CD4-positive, alpha-beta T cell (primary cell): ENCODE data around the gene IQGAP2. TPM values are rescaled to one million over a fixed set of nuclear protein-coding genes. Genes with fewer than 3 reads are reported as not detected.

Experiments
- ATAC-seq: fragments of 200-7000 bp; cut with Tn5 transposase; one replicate; pipeline ENCODE4 v1.10.0; 2022; ENCODE audit warnings: mild to moderate bottlenecking; ENCODE audit not compliant: poor library complexity
- CTCF ChIA-PET: fragments of 350-600 bp; sonication (Branson Sonifier 250); formaldehyde crosslinking; loops from one replicate; lab custom pipeline; 2021; ENCODE audit warnings: antibody characterized with exemption, inconsistent platforms; lab: Charles Lee
- POLR2A ChIA-PET: fragments of 350-600 bp; sonication (Branson Sonifier 250); formaldehyde crosslinking; loops from one replicate; lab custom pipeline; 2021; ENCODE audit warnings: antibody characterized with exemption, inconsistent platforms; lab: Charles Lee
- DNase-seq, 14 experiments: peaks; one replicate each; pipeline ENCODE4 v3.0.0-alpha.2; 2013 to 2020; ENCODE audit warnings: mixed read lengths in 2 of 14
- H3K27ac ChIP-seq, 2 donors: one replicate each; pipeline versions ENCODE4 v1.5.1 to v1.7.0; 2013; ENCODE audit warnings: low read length in 2 of 2, low read depth in 1 of 2, mild to moderate bottlenecking in 1 of 2
- H3K27me3 ChIP-seq, 2 experiments: 1 replicate in 1 of 2; 2 replicates in 1 of 2; pipeline versions ENCODE4 v1.6.1 to v1.7.0; 2013; ENCODE audit warnings: low read length in 2 of 2, control low read depth in 1 of 2, mild to moderate bottlenecking in 1 of 2, moderate library complexity in 1 of 2; ENCODE audit not compliant: insufficient read depth in 2 of 2, control insufficient read depth in 1 of 2
- H3K36me3 ChIP-seq: one replicate; pipeline ENCODE4 v1.6.1; 2013; ENCODE audit warnings: low read length, control low read depth; ENCODE audit not compliant: insufficient read depth
- H3K4me1 ChIP-seq: one replicate; pipeline ENCODE4 v1.6.1; 2013; ENCODE audit warnings: low read length, control low read depth; ENCODE audit not compliant: insufficient read depth
- H3K4me3 ChIP-seq: one replicate; pipeline ENCODE4 v1.5.1; 2013; ENCODE audit warnings: mild to moderate bottlenecking, low read length, moderate library complexity
- H3K9me3 ChIP-seq, 2 experiments: 1 replicate in 1 of 2; 2 replicates in 1 of 2; pipeline versions ENCODE4 v1.6.1 to v1.7.0; 2013; ENCODE audit warnings: low read length in 2 of 2, mild to moderate bottlenecking in 2 of 2, control low read depth in 1 of 2, moderate library complexity in 1 of 2; ENCODE audit not compliant: control insufficient read depth in 1 of 2, insufficient read depth in 1 of 2
- H3K27ac Mint-ChIP-seq: one replicate; pipeline ENCODE4 v1.8.0; 2020; ENCODE audit warnings: mixed read lengths
- H3K27me3 Mint-ChIP-seq: one replicate; pipeline ENCODE4 v1.8.0; 2021; ENCODE audit warnings: mixed read lengths
- H3K36me3 Mint-ChIP-seq: one replicate; pipeline ENCODE4 v1.8.0; 2021; ENCODE audit warnings: low read depth, mixed read lengths
- H3K4me1 Mint-ChIP-seq: one replicate; pipeline ENCODE4 v1.8.0; 2021; ENCODE audit warnings: low read depth, mixed read lengths
- H3K4me3 Mint-ChIP-seq: one replicate; pipeline ENCODE4 v1.8.0; 2020; ENCODE audit warnings: mild to moderate bottlenecking, mixed read lengths
- H3K9me3 Mint-ChIP-seq: one replicate; pipeline ENCODE4 v1.8.0; 2020; ENCODE audit warnings: mixed read lengths
- CTCF ChIP-seq: fragments of 200-600 bp; IDR thresholded peaks from one replicate; pipeline ENCODE4 v1.8.0; 2022; ENCODE audit warnings: antibody characterized with exemption, mild to moderate bottlenecking
- intact Hi-C, 2 experiments: fragments of 100-400 bp; cut with DNase I in 1 of 2; cut with micrococcal nuclease in 1 of 2; formaldehyde crosslinking; loops; one replicate each; pipeline versions ENCODE4 v1.15.1 to v1.9.0; 2023 to 2025; cut with DNase I, micrococcal nuclease
- total RNA-seq, 174 experiments: library from RNA in 2 of 174; stranded (reverse) in 2 of 174; gene quantifications; one replicate each; pipeline ENCODE4 v1.2.3 and lab custom pipeline; 2021 to 2026

The IQGAP2 gene
- total RNA-seq, 2 experiments from 2014 or later: 58.8 TPM

- Histone ChIP-seq H3K27me3 (no peaks in the 10 kb centered on the region), H3K27ac (no peak overlapping the region), H3K9me3 (no peaks in the 10 kb centered on the region), H3K4me1 (peaks cover 28% of the 10 kb centered on the region), H3K36me3 (peaks cover 9% of the 10 kb centered on the region), H3K4me3 (no peak overlapping the region)
- CTCF ChIA-PET: no interaction called here
- Mint-ChIP-seq H3K27ac (peak overlapping the region; percentile 28), H3K4me3 (no peak overlapping the region), H3K27me3 (no peaks in the 10 kb centered on the region), H3K36me3 (peaks cover 37% of the 10 kb centered on the region), H3K9me3 (no peaks in the 10 kb centered on the region), H3K4me1 (peaks cover 69% of the 10 kb centered on the region)
- TF ChIP-seq CTCF: no peak
- DNase-seq (no peak), ATAC-seq (no peak)
- intact Hi-C loops: no loop called here
- POLR2A ChIA-PET: no interaction called here
These were observed 149.5 kb downstream of the IQGAP2 start for GRCh38 chr5:76552546-76552945.

GRCh38 chr5:76553251-76553650 is 150.2 kb downstream of the IQGAP2 start:
- ChIA-PET CTCF (no interaction called here), POLR2A (interaction anchor here (0.7 kb wide), 1 partner anchor 1519 kb away, joined by 4 read pairs; no protein-coding TSS in a partner anchor)
- H3K4me1 Mint-ChIP-seq: peaks cover 61% of the 10 kb centered on the region

GRCh38 chr5:76555114-76555513 is 152.0 kb downstream of the IQGAP2 start:
- no peak overlapping the region for H3K27ac ChIP-seq
- no peak for TF ChIP-seq CTCF
- no peak for DNase-seq
- CTCF ChIA-PET: interaction anchor here (1.0 kb wide), 1 partner anchor 28 kb away, joined by 3 read pairs; no protein-coding TSS in a partner anchor
- H3K4me3 ChIP-seq: no peak overlapping the region
- ATAC-seq: no peak
- H3K4me1 ChIP-seq: peaks cover 9% of the 10 kb centered on the region
- intact Hi-C loops: no loop called here
- no peak overlapping the region for H3K4me3 Mint-ChIP-seq
- H3K36me3 ChIP-seq: peaks cover 19% of the 10 kb centered on the region
- POLR2A ChIA-PET: interaction anchor here (0.9 kb wide), 1 partner anchor 8 kb away, joined by 3 read pairs; no protein-coding TSS in a partner anchor
- no peaks in the 10 kb centered on the region for H3K27me3 ChIP-seq
- no peaks in the 10 kb centered on the region for H3K9me3 ChIP-seq
- peak overlapping the region; percentile 8 for H3K27ac Mint-ChIP-seq
- H3K36me3 Mint-ChIP-seq: peaks cover 36% of the 10 kb centered on the region
- H3K4me1 Mint-ChIP-seq: peaks cover 43% of the 10 kb centered on the region
- no peaks in the 10 kb centered on the region for H3K9me3 Mint-ChIP-seq
- no peaks in the 10 kb centered on the region for H3K27me3 Mint-ChIP-seq

More at GRCh38 chr5:76553251-76553650, 150.2 kb downstream of the IQGAP2 start:
- no peak for DNase-seq
- H3K9me3 ChIP-seq: no peaks in the 10 kb centered on the region
- intact Hi-C loops: no loop called here
- H3K4me3 Mint-ChIP-seq: no peak overlapping the region
- H3K9me3 Mint-ChIP-seq: no peaks in the 10 kb centered on the region
- peak overlapping the region; percentile 24 for H3K27ac Mint-ChIP-seq
- TF ChIP-seq CTCF: no peak
- H3K27ac ChIP-seq: no peak overlapping the region
- no peak overlapping the region for H3K4me3 ChIP-seq
- peaks cover 21% of the 10 kb centered on the region for H3K4me1 ChIP-seq
- no peaks in the 10 kb centered on the region for H3K27me3 ChIP-seq
- H3K36me3 ChIP-seq: peaks cover 9% of the 10 kb centered on the region
- H3K36me3 Mint-ChIP-seq: peaks cover 37% of the 10 kb centered on the region
- no peak for ATAC-seq
- no peaks in the 10 kb centered on the region for H3K27me3 Mint-ChIP-seq
